Activated CD8-positive, alpha-beta memory T cell treated with anti-CD3 and anti-CD28 coated beads for 36 hours (primary cell): ENCODE data around the gene ZNF440. TPM values are rescaled to one million over a fixed set of nuclear protein-coding genes. Genes with fewer than 3 reads are reported as not detected.

Source experiments
- CTCF ChIA-PET: fragments of 350-600 bp; sonication (Branson Sonifier 250); formaldehyde crosslinking; loops from one replicate; lab custom pipeline; 2021; ENCODE audit warnings: antibody characterized with exemption; lab: Charles Lee
- POLR2A ChIA-PET: fragments of 350-600 bp; sonication (Branson Sonifier 250); formaldehyde crosslinking; loops from one replicate; lab custom pipeline; 2021; ENCODE audit warnings: antibody characterized with exemption; lab: Charles Lee
- total RNA-seq, 2 experiments: library from RNA; stranded (reverse); gene quantifications; one replicate each; pipeline ENCODE4 v1.2.3, GENCODE V29; 2021

Gene ZNF440
- total RNA-seq, 2 experiments from 2014 or later = 7.0 to 7.4 TPM

- ChIA-PET POLR2A (no interaction called here), CTCF (interaction anchor here (1.6 kb wide), 1 partner anchor 11 kb away, joined by 3 read pairs; no protein-coding TSS in a partner anchor)
Observed at GRCh38 chr19:11872624-11873023, 58.6 kb downstream of the ZNF440 start.

- CTCF ChIA-PET = interaction anchor here (0.6 to 1.6 kb wide), 3 partner anchors 10 to 1019 kb away, joined by 3 to 4 read pairs (median 3); no protein-coding TSS in a partner anchor
Observed at GRCh38 chr19:11873762-11874161, 59.7 kb downstream of the ZNF440 start.

GRCh38 chr19:11879687-11880266 lies 65.7 kb downstream of the ZNF440 start:
- CTCF ChIA-PET = interaction anchor here (0.7 to 3.4 kb wide), 9 partner anchors 8 to 175 kb away, joined by 3 to 12 read pairs (median 4); partner anchors contain the start of genes ZNF491 and ZNF69
- POLR2A ChIA-PET = interaction anchor here (0.5 kb wide), 1 partner anchor 817 kb away, joined by 12 read pairs; the partner anchor contains the start of gene FBXW9

More at GRCh38 chr19:11873762-11874161, 59.7 kb downstream of the ZNF440 start:
- POLR2A ChIA-PET = interaction anchor here (0.7 kb wide), 1 partner anchor 264 kb away, joined by 7 read pairs; no protein-coding TSS in a partner anchor

GRCh38 chr19:11880598-11880997 lies 66.5 kb downstream of the ZNF440 start:
- CTCF ChIA-PET = interaction anchor here (0.7 to 3.4 kb wide), 9 partner anchors 43 to 260 kb away, joined by 3 to 12 read pairs (median 4); partner anchors contain the start of gene ZNF491
- POLR2A ChIA-PET = no interaction called here

GRCh38 chr19:11881151-11881800 lies 67.2 kb downstream of the ZNF440 start:
- CTCF ChIA-PET = interaction anchor here (0.9 to 3.4 kb wide), 9 partner anchors 11 to 260 kb away, joined by 3 to 12 read pairs (median 5); partner anchors contain the start of gene ZNF491
- POLR2A ChIA-PET = interaction anchor here (0.6 kb wide), 1 partner anchor 84 kb away, joined by 3 read pairs; no protein-coding TSS in a partner anchor

GRCh38 chr19:11882606-11883005 lies 68.5 kb downstream of the ZNF440 start:
- ChIA-PET CTCF (interaction anchor here (0.7 to 3.4 kb wide), 3 partner anchors 41 to 177 kb away, joined by 3 to 12 read pairs (median 5); partner anchors contain the start of gene ZNF491), POLR2A (no interaction called here)

Other genes starting within 250 kb of the ZNF440 start
- gene ACP5, start 236.6 kb upstream of the ZNF440 start, total RNA-seq = 1 to 10 TPM; 2.5 to 3.1 TPM
- 1 to 10 TPM; 5.3 to 5.4 TPM for gene ZNF627, start 216.8 kb upstream of the ZNF440 start, total RNA-seq
- 1 to 10 TPM; 4.1 to 4.7 TPM for gene ZNF823, start 75.3 kb upstream of the ZNF440 start, total RNA-seq
- 1 to 10 TPM; 4.7 to 5.4 TPM for gene ZNF441, start 47.3 kb upstream of the ZNF440 start, total RNA-seq
- under 1 TPM; 0.80 to 0.89 TPM for gene ZNF491, start 15.8 kb upstream of the ZNF440 start, total RNA-seq
- gene ZNF439, start 34.5 kb downstream of the ZNF440 start, total RNA-seq = 1 to 10 TPM; 6.0 to 6.8 TPM
- 1 to 10 TPM; 1.8 to 3.0 TPM for gene ZNF69, start 73.5 kb downstream of the ZNF440 start, total RNA-seq
- 10 to 100 TPM in 1 of 2 experiments, 1 to 10 TPM in 1; 9.1 to 10.7 TPM for gene ZNF700, start 110.8 kb downstream of the ZNF440 start, total RNA-seq
- gene ZNF763, start 150.8 kb downstream of the ZNF440 start, total RNA-seq = 1 to 10 TPM in 1 of 2 experiments, under 1 TPM in 1; 0.80 to 1.0 TPM
- gene ZNF433, start 221.4 kb downstream of the ZNF440 start, total RNA-seq = under 1 TPM; 0.65 to 0.74 TPM
- gene ZNF878, start 238.7 kb downstream of the ZNF440 start, total RNA-seq = under 1 TPM; 0.59 to 0.65 TPM